K562 (cell line): ENCODE data around the gene CLIP2. TPM values are rescaled to one million over a fixed set of nuclear protein-coding genes. Genes with fewer than 3 reads are reported as not detected.
A peak's percentile ranks its signal among the peaks of the same experiment; 100 is the strongest.

Experiments used
- EP300 ChIP-seq: IDR thresholded peaks from 2 replicates; pipeline ENCODE4 v1.6.1; 2012; ENCODE audit warnings: low read length, improper control_type of control experiment
- KDM1A ChIP-seq, 2 experiments: fragments of 450-650 bp; IDR thresholded peaks; 2 replicates each; pipeline ENCODE4 v1.6.1; 2016; ENCODE audit warnings: mild to moderate bottlenecking in 2 of 2
- KDM2B ChIP-seq: fragments of 250-450 bp; sonication (Bioruptor Pico); IDR thresholded peaks from 2 replicates; pipeline ENCODE4 v1.8.0; 2021; ENCODE audit warnings: mild to moderate bottlenecking, moderate library complexity
- NFRKB ChIP-seq: fragments of 450-650 bp; IDR thresholded peaks from 2 replicates; pipeline ENCODE4 v1.6.1; 2016; ENCODE audit warnings: low read depth
- PML ChIP-seq: IDR thresholded peaks from 2 replicates; pipeline ENCODE4 v1.6.1; 2012; ENCODE audit warnings: low read length, inconsistent platforms
- PTRF ChIP-seq: fragments of 450-650 bp; IDR thresholded peaks from 2 replicates; pipeline ENCODE4 v1.6.1; 2016; ENCODE audit warnings: mild to moderate bottlenecking, missing genetic modification characterization, missing compliant biosample characterization
- TAF9B ChIP-seq: fragments of 450-650 bp; IDR thresholded peaks from 2 replicates; pipeline ENCODE4 v1.6.1; 2018; ENCODE audit warnings: mild to moderate bottlenecking; ENCODE audit not compliant: partially characterized antibody
- YY1 ChIP-seq, 3 experiments: IDR thresholded peaks; 2 replicates each; pipeline ENCODE4 v1.6.1; 2011; ENCODE audit warnings: low read length in 2 of 3, mild to moderate bottlenecking in 2 of 3, moderate library complexity in 2 of 3, borderline replicate concordance in 1 of 3, control low read depth in 1 of 3, low read depth in 1 of 3; ENCODE audit not compliant: insufficient read depth in 3 of 3, insufficient replicate concordance in 2 of 3, control insufficient read depth in 1 of 3, insufficient read length in 1 of 3; ENCODE audit errors: extremely low read depth in 1 of 3
- ZNF3 ChIP-seq: fragments of 250-450 bp; sonication (Bioruptor Pico); IDR thresholded peaks from 2 replicates; pipeline ENCODE4 v1.5.0; 2021; ENCODE audit warnings: mild to moderate bottlenecking, moderate library complexity
- ZNF589 ChIP-seq: fragments of 200-800 bp; sonication (Bioruptor generic); IDR thresholded peaks from 2 replicates; pipeline ENCODE4 v1.6.1; 2016; ENCODE audit warnings: low read depth, missing genetic modification characterization, missing compliant biosample characterization
- polyA plus RNA-seq, 8 experiments: library from polyadenylated mRNA; depleted of rRNA in 4 of 8; stranded (reverse) in 5 of 8; unstranded in 3 of 8; fragments of >200 nt; fragmentation: Nextera tagmentation in 2 of 8; fragmentation: Illumina TruSeq in 1 of 8; extraction: Ambion mirVana in 2 of 8; extraction: Trizol in 1 of 8; gene quantifications; 2 replicates each; pipeline versions ENCODE4 v1.2.1 to v1.2.3, GENCODE V29; 2011 to 2014; ENCODE audit warnings: inconsistent platforms in 1 of 8, missing spikeins in 1 of 8
- total RNA-seq, 7 experiments: library from RNA; depleted of rRNA in 6 of 7; stranded (reverse); fragments of >200 nt in 6 of 7; fragmentation: Illumina TruSeq in 2 of 7; extraction: Trizol in 2 of 7; gene quantifications; 2 replicates each; pipeline versions ENCODE4 v1.2.1 to v1.2.3, GENCODE V29; 2011 to 2021; ENCODE audit warnings: low replicate concordance in 1 of 7
- TF ChIP-seq, protein P1 (sequence below): fragments of 250-450 bp; sonication (Bioruptor Pico); IDR thresholded peaks from 2 replicates; pipeline ENCODE4 v1.5.0; 2020; ENCODE audit warnings: mild to moderate bottlenecking, borderline replicate concordance
- TF ChIP-seq, protein P2 (sequence below): IDR thresholded peaks from 2 replicates; pipeline ENCODE4 v1.6.1; 2011; ENCODE audit not compliant: insufficient read length; ENCODE audit errors: extremely low read depth
- TF ChIP-seq, protein P3 (sequence below): sonication (generic); formaldehyde crosslinking; IDR thresholded peaks from 2 replicates; pipeline ENCODE4 v1.8.0; 2022; ENCODE audit warnings: mild to moderate bottlenecking, missing genetic modification reagents, borderline replicate concordance
- TF ChIP-seq, protein P4 (sequence below): sonication (generic); formaldehyde crosslinking; IDR thresholded peaks from 2 replicates; pipeline ENCODE4 v1.9.0; 2022; ENCODE audit warnings: mild to moderate bottlenecking, missing genetic modification reagents
- TF ChIP-seq, protein P5 (sequence below), 2 experiments: fragments of 450-650 bp in 1 of 2; IDR thresholded peaks; 2 replicates each; pipeline ENCODE4 v1.6.1; 2011 to 2017; ENCODE audit warnings: low read depth in 2 of 2, antibody characterized with exemption in 1 of 2, borderline replicate concordance in 1 of 2, low read length in 1 of 2, mild to moderate bottlenecking in 1 of 2, mixed read lengths in 1 of 2; ENCODE audit not compliant: control insufficient read depth in 1 of 2
- TF ChIP-seq, protein P6 (sequence below): IDR thresholded peaks from 3 replicates; pipeline ENCODE4 v1.6.1; 2011; ENCODE audit warnings: borderline replicate concordance, mild to moderate bottlenecking; ENCODE audit not compliant: insufficient read length, insufficient read depth

CLIP2 gene
- total and polyA plus RNA-seq, 9 of the 15 experiments (the other 6 are each of a cell fraction or from before 2014, with no cell fraction given) = 0.07 to 5.4 (median 2.1) TPM

DNA sequence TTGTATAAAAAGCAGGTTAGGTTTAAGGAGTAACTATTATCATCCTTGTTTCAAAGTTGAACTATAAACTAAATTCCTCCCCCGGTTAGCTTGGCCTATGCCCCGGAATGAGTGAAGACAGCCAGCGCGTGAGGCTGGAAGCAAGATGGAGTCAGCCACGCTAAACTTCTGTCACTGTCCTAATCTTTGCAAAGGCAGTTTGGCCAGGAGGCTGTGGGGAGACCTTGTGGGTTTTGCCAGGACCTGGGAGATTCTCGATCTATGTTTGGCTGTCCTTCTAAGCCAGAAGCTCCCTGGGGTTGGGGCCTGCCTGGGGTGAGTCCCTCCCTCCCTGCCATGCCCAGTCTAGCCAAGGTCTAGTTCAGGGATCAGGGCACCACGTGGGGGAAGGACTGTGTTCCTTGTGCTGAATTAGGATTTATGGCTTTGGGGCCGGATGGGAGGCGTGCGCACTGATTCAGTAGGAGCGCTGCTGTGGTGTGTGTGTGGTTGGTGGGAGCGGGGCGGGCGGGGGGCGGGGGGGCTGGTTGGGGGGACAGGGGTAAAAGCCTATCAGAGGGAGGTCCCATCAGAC is 163.6 kb downstream of the CLIP2 start (continued):
- TF ChIP-seq YY1 (IDR thresholded peaks at IDR 0.05; ENCODE audit: borderline replicate concordance in 1 of 3, control insufficient read depth in 1 of 3, extremely low read depth in 1 of 3, insufficient read depth in 3 of 3, insufficient read length in 1 of 3, insufficient replicate concordance in 2 of 3, low read depth in 1 of 3, low read length in 2 of 3) (peak in 1 of 3 experiments; percentile 56), PML (no peak), TAF9B (no peak), ZNF589 (peak; percentile 59; the same call in 1 of the 2 replicates), KDM2B (CRISPR knock-in tag) (no peak), ZNF3 (CRISPR knock-in tag) (no peak), PTRF (peak; percentile 86), EP300 (no peak), NFRKB (no peak), KDM1A (IDR thresholded peaks at IDR 0.05) (no peak)
- TF ChIP-seq, protein P1, sequence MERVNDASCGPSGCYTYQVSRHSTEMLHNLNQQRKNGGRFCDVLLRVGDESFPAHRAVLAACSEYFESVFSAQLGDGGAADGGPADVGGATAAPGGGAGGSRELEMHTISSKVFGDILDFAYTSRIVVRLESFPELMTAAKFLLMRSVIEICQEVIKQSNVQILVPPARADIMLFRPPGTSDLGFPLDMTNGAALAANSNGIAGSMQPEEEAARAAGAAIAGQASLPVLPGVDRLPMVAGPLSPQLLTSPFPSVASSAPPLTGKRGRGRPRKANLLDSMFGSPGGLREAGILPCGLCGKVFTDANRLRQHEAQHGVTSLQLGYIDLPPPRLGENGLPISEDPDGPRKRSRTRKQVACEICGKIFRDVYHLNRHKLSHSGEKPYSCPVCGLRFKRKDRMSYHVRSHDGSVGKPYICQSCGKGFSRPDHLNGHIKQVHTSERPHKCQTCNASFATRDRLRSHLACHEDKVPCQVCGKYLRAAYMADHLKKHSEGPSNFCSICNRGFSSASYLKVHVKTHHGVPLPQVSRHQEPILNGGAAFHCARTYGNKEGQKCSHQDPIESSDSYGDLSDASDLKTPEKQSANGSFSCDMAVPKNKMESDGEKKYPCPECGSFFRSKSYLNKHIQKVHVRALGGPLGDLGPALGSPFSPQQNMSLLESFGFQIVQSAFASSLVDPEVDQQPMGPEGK (CRISPR knock-in tag) = no peak
- TF ChIP-seq, protein P2, sequence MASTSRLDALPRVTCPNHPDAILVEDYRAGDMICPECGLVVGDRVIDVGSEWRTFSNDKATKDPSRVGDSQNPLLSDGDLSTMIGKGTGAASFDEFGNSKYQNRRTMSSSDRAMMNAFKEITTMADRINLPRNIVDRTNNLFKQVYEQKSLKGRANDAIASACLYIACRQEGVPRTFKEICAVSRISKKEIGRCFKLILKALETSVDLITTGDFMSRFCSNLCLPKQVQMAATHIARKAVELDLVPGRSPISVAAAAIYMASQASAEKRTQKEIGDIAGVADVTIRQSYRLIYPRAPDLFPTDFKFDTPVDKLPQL = no peak
- TF ChIP-seq, protein P3, sequence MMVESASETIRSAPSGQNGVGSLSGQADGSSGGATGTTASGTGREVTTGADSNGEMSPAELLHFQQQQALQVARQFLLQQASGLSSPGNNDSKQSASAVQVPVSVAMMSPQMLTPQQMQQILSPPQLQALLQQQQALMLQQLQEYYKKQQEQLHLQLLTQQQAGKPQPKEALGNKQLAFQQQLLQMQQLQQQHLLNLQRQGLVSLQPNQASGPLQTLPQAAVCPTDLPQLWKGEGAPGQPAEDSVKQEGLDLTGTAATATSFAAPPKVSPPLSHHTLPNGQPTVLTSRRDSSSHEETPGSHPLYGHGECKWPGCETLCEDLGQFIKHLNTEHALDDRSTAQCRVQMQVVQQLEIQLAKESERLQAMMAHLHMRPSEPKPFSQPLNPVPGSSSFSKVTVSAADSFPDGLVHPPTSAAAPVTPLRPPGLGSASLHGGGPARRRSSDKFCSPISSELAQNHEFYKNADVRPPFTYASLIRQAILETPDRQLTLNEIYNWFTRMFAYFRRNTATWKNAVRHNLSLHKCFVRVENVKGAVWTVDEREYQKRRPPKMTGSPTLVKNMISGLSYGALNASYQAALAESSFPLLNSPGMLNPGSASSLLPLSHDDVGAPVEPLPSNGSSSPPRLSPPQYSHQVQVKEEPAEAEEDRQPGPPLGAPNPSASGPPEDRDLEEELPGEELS (CRISPR knock-in tag) = no peak
- TF ChIP-seq, protein P4, sequence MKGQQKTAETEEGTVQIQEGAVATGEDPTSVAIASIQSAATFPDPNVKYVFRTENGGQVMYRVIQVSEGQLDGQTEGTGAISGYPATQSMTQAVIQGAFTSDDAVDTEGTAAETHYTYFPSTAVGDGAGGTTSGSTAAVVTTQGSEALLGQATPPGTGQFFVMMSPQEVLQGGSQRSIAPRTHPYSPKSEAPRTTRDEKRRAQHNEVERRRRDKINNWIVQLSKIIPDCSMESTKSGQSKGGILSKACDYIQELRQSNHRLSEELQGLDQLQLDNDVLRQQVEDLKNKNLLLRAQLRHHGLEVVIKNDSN (CRISPR knock-in tag) = peak; percentile 13; the same call in 1 of the 2 replicates
- TF ChIP-seq, protein P5, sequence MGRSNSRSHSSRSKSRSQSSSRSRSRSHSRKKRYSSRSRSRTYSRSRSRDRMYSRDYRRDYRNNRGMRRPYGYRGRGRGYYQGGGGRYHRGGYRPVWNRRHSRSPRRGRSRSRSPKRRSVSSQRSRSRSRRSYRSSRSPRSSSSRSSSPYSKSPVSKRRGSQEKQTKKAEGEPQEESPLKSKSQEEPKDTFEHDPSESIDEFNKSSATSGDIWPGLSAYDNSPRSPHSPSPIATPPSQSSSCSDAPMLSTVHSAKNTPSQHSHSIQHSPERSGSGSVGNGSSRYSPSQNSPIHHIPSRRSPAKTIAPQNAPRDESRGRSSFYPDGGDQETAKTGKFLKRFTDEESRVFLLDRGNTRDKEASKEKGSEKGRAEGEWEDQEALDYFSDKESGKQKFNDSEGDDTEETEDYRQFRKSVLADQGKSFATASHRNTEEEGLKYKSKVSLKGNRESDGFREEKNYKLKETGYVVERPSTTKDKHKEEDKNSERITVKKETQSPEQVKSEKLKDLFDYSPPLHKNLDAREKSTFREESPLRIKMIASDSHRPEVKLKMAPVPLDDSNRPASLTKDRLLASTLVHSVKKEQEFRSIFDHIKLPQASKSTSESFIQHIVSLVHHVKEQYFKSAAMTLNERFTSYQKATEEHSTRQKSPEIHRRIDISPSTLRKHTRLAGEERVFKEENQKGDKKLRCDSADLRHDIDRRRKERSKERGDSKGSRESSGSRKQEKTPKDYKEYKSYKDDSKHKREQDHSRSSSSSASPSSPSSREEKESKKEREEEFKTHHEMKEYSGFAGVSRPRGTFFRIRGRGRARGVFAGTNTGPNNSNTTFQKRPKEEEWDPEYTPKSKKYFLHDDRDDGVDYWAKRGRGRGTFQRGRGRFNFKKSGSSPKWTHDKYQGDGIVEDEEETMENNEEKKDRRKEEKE (IDR thresholded peaks at IDR 0.05; ENCODE audit: borderline replicate concordance in 1 of 2, control insufficient read depth in 1 of 2, low read depth in 2 of 2, low read length in 1 of 2) = no peak
- TF ChIP-seq, protein P6, sequence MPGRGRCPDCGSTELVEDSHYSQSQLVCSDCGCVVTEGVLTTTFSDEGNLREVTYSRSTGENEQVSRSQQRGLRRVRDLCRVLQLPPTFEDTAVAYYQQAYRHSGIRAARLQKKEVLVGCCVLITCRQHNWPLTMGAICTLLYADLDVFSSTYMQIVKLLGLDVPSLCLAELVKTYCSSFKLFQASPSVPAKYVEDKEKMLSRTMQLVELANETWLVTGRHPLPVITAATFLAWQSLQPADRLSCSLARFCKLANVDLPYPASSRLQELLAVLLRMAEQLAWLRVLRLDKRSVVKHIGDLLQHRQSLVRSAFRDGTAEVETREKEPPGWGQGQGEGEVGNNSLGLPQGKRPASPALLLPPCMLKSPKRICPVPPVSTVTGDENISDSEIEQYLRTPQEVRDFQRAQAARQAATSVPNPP = no peak
